GM23248 (cell line): Measurements from ENCODE around the gene IL6R. TPM values are rescaled to one million over a fixed set of nuclear protein-coding genes. Genes with fewer than 3 reads are reported as not detected.

Source experiments
- DNase-seq: peaks from one replicate; pipeline ENCODE4 v3.0.0-alpha.2; 2015
- H2AFZ ChIP-seq: fragments of 200-600 bp; sonication (generic); 2 replicates; pipeline ENCODE4 v1.6.1; 2016; ENCODE audit warnings: antibody characterized with exemption
- H3F3A ChIP-seq: fragments of 200-600 bp; sonication (generic); 2 replicates; pipeline ENCODE4 v1.6.1; 2016; ENCODE audit warnings: mild to moderate bottlenecking, antibody characterized with exemption, mixed run types; ENCODE audit not compliant: insufficient read depth
- H3K27ac ChIP-seq: fragments of 200-600 bp; sonication (generic); 2 replicates; pipeline ENCODE4 v1.5.1; 2016; ENCODE audit warnings: mild to moderate bottlenecking
- H3K27me3 ChIP-seq: fragments of 200-600 bp; sonication (generic); replicated peaks from 2 replicates; pipeline ENCODE4 v1.6.1; 2016; ENCODE audit warnings: mild to moderate bottlenecking; ENCODE audit not compliant: insufficient read depth
- H3K36me3 ChIP-seq: fragments of 200-600 bp; sonication (generic); 2 replicates; pipeline ENCODE4 v1.6.1; 2016; ENCODE audit warnings: low read depth, mild to moderate bottlenecking
- H3K4me1 ChIP-seq: fragments of 200-600 bp; sonication (generic); 2 replicates; pipeline ENCODE4 v1.6.1; 2016; ENCODE audit warnings: mild to moderate bottlenecking; ENCODE audit not compliant: insufficient read depth
- H3K4me2 ChIP-seq: fragments of 200-600 bp; sonication (generic); one replicate; pipeline ENCODE4 v1.6.1; 2016; ENCODE audit warnings: mild to moderate bottlenecking; ENCODE audit not compliant: unreplicated experiment
- H3K4me3 ChIP-seq: fragments of 200-600 bp; sonication (generic); 2 replicates; pipeline ENCODE4 v1.5.1; 2016; ENCODE audit warnings: mild to moderate bottlenecking
- H3K79me2 ChIP-seq: fragments of 200-600 bp; sonication (generic); 2 replicates; pipeline ENCODE4 v1.6.1; 2016; ENCODE audit warnings: mild to moderate bottlenecking; ENCODE audit not compliant: insufficient read depth
- H3K9ac ChIP-seq: fragments of 200-600 bp; sonication (generic); 2 replicates; pipeline ENCODE4 v1.6.1; 2016; ENCODE audit warnings: mild to moderate bottlenecking
- H3K9me2 ChIP-seq: fragments of 200-600 bp; sonication (generic); 2 replicates; pipeline ENCODE4 v1.6.1; 2016; ENCODE audit warnings: mixed run types, mild to moderate bottlenecking, moderate library complexity; ENCODE audit not compliant: insufficient read depth
- H3K9me3 ChIP-seq: fragments of 200-600 bp; sonication (generic); one replicate; pipeline ENCODE4 v1.6.1; 2017; ENCODE audit warnings: low read depth
- H4K20me1 ChIP-seq: fragments of 200-600 bp; sonication (generic); 2 replicates; pipeline ENCODE4 v1.6.0; 2016; ENCODE audit not compliant: insufficient read depth
- EZH2 ChIP-seq: fragments of 200-600 bp; sonication (generic); IDR thresholded peaks from 2 replicates; pipeline ENCODE4 v1.6.1; 2018; ENCODE audit warnings: antibody characterized with exemption, mild to moderate bottlenecking; ENCODE audit not compliant: insufficient read depth, poor library complexity, severe bottlenecking
- EZH2phosphoT487 ChIP-seq: fragments of 200-600 bp; sonication (generic); IDR thresholded peaks from 2 replicates; pipeline ENCODE4 v1.6.1; 2018; ENCODE audit warnings: antibody characterized with exemption, moderate library complexity, mild to moderate bottlenecking, low read depth; ENCODE audit not compliant: insufficient read depth
- WGBS, 2 experiments: methylation state at CpG; one replicate each; pipeline ENCODE4 v1.1.6; 2015 to 2017; ENCODE audit warnings: low lambda C conversion rate in 2 of 2, low coverage in 1 of 2; ENCODE audit errors: missing lambda C conversion rate in 2 of 2; 5-methylcytosine and 5-hydroxymethylcytosine counted together
- in situ Hi-C: fragments of 300-500 bp; cut with MboI; formaldehyde crosslinking; loops from 2 replicates; pipeline ENCODE4 v1.15.0; 2020
- polyA plus RNA-seq: library from polyadenylated mRNA; unstranded; fragments of >200 nt; fragmentation: Nextera tagmentation; extraction: Ambion mirVana; gene quantifications from 2 replicates; pipeline ENCODE4 v1.2.1, GENCODE V29; 2016
- total RNA-seq: library from RNA; depleted of rRNA; stranded (reverse); fragments of >200 nt; shearing (Covaris generic); gene quantifications from 2 replicates; pipeline ENCODE4 v1.2.3, GENCODE V29; 2014

The IL6R gene
- total and polyA plus RNA-seq, 2 experiments from 2014 or later: 2.1 to 8.8 TPM

GRCh38 chr1:154407198-154408091 lies 2.3 kb downstream of the IL6R start:
- Histone ChIP-seq H2AFZ (peak overlapping the region; percentile 5; the same call in 1 of the 2 replicates), H3K4me1 (peaks cover 27% of the 10 kb centered on the region), H3K9ac (peak overlapping the region; percentile 92), H3K4me2 (peak overlapping the region; percentile 93), H3F3A (peaks cover 11% of the 10 kb centered on the region), H3K79me2 (peaks cover 20% of the 10 kb centered on the region; the same call in 1 of the 2 replicates), H3K27me3 (no peaks in the 10 kb centered on the region), H3K36me3 (no peaks in the 10 kb centered on the region), H3K9me2 (no peaks in the 10 kb centered on the region), H3K4me3 (peak overlapping the region; percentile 78), H3K27ac (peak overlapping the region; percentile 79; the same call in 1 of the 2 replicates), H3K9me3 (no peaks in the 10 kb centered on the region), H4K20me1 (no peaks in the 10 kb centered on the region)
- DNase-seq: peak; percentile 67
- TF ChIP-seq EZH2 (no peak), EZH2phosphoT487 (no peak)
- WGBS, 2 experiments: 37 to 40% methylated on average over 11 of the region's 11 CpGs
- in situ Hi-C loops: no loop called here

DNA sequence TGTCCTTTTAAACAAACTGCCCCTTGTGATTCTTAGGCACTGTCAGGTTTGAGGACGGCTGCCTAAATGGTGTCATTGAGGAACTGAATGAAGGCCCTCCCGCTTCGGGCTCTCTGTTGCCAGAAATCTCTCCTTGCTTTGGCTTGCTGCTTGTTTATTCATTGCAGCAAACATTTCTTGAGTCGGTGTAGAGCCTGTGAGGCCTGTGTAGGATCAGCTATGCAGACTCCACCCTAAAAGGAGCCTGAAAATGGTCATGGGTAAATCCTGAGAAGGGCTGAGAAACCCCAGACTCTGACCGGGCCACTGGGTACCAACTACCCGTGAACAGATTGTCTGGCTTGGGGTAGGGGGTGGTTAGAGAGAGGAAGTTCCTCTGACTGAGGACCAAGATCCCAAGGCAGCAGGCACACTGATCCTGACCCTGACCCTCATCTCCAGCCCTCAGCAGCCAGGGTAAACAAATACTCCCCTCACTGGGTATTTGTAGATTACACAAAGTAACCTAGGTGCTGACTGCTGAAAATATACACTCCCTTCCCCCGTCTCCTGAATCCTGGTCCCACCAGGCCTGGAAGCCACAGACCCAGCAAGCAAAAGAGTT lies 3.1 kb downstream of the IL6R start:
- in situ Hi-C loops: no loop called here
- Histone ChIP-seq H3K9me2 (no peaks in the 10 kb centered on the region), H3K27ac (peak overlapping the region; percentile 79; the same call in 1 of the 2 replicates), H2AFZ (peak overlapping the region; percentile 39; the same call in 1 of the 2 replicates), H3K9ac (peak overlapping the region; percentile 92), H3K9me3 (no peaks in the 10 kb centered on the region), H3K4me3 (peak overlapping the region; percentile 78; the same call in 1 of the 2 replicates), H3F3A (peaks cover 11% of the 10 kb centered on the region), H3K79me2 (peaks cover 20% of the 10 kb centered on the region; the same call in 1 of the 2 replicates), H3K36me3 (no peaks in the 10 kb centered on the region), H4K20me1 (no peaks in the 10 kb centered on the region), H3K4me1 (peaks cover 27% of the 10 kb centered on the region), H3K27me3 (no peaks in the 10 kb centered on the region), H3K4me2 (peak overlapping the region; percentile 93)
- peak; percentile 34 for DNase-seq
- 36 to 48% methylated on average over 7 of the region's 7 CpGs for WGBS, 2 experiments
- no peak for TF ChIP-seq EZH2phosphoT487

DNA sequence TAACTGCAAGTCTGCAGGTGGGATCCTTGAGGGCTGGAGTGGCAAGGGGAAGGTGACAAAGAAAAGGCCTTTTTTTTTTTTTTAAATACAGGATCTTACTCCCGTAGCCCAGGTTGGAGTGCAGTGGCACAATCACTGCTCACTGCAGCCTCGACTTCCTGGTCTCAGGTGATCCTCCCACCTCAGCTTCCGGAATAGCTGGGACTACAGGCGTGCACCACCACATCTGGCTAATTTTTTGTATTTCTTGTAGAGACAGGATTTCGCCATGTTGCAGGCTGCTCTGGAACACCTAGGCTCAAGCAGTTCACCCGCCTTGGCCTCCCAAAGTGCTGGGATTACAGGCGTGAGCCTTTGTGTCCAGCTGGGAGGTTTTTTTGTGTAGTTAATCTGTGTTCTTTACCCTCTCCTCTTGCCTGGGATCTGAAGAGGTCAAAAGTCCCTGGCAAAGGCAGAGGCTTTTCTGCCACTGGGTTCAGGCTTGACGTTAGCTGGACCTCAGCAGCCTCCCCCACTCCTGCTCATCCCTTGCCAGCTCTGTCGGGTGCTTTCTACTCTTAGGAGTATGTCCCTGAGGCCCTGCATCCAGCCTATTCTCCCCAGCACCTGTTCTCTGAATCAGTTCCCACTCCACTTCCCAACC lies 5.2 kb downstream of the IL6R start:
- Histone ChIP-seq H2AFZ (no peak overlapping the region), H3K79me2 (peaks cover 20% of the 10 kb centered on the region; the same call in 1 of the 2 replicates), H3K4me1 (peaks cover 24% of the 10 kb centered on the region), H3K27ac (no peak overlapping the region), H3K4me2 (no peak overlapping the region), H3F3A (peaks cover 11% of the 10 kb centered on the region), H3K36me3 (no peaks in the 10 kb centered on the region), H3K9me2 (no peaks in the 10 kb centered on the region), H3K27me3 (no peaks in the 10 kb centered on the region), H3K9me3 (no peaks in the 10 kb centered on the region), H3K4me3 (no peak overlapping the region), H3K9ac (no peak overlapping the region), H4K20me1 (no peaks in the 10 kb centered on the region)
- 90 to 93% methylated on average over 9 of the region's 9 CpGs for WGBS, 2 experiments
- TF ChIP-seq EZH2phosphoT487 (no peak), EZH2 (no peak)
- in situ Hi-C loops: no loop called here
- no peak for DNase-seq

DNA sequence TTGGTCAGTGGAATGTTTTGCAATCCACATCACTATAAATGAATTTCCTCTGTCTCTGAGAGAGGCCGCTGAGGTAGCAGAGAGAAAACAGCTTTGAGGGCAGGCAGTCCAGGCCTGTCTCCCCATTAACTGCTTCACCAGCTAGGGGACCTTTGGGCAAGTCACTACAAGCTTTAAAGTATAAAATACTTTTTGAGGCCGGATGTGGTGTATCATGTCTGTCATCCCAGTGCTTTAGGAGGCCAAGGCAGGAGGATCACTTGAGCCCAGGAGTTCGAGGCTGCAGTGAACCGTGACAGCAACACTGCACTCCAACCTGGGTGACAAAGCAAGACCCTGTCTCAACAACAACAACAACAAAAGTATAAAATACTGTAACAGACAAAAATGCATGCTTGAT lies 6.4 kb downstream of the IL6R start:
- Histone ChIP-seq H3K9ac (no peak overlapping the region), H3K79me2 (peaks cover 20% of the 10 kb centered on the region; the same call in 1 of the 2 replicates), H3F3A (peaks cover 9% of the 10 kb centered on the region), H3K27me3 (no peaks in the 10 kb centered on the region), H3K9me2 (no peaks in the 10 kb centered on the region), H3K36me3 (no peaks in the 10 kb centered on the region), H3K9me3 (no peaks in the 10 kb centered on the region), H3K27ac (no peak overlapping the region), H2AFZ (no peak overlapping the region), H3K4me1 (peaks cover 20% of the 10 kb centered on the region), H3K4me2 (no peak overlapping the region), H4K20me1 (no peaks in the 10 kb centered on the region), H3K4me3 (no peak overlapping the region)
- 77 to 80% methylated on average over 4 of the region's 4 CpGs for WGBS, 2 experiments
- no peak for DNase-seq
- in situ Hi-C loops: no loop called here
- TF ChIP-seq EZH2phosphoT487: no peak
- no peak for TF ChIP-seq EZH2
